GM12892 (cell line): ENCODE data around the gene CCL21.

Experiments used
- POLR2A ChIP-seq: IDR thresholded peaks from 2 replicates; pipeline ENCODE4 v1.6.1; 2011; ENCODE audit warnings: low read depth, low read length, control low read depth
- POLR2AphosphoS5 ChIP-seq: IDR thresholded peaks from 2 replicates; pipeline ENCODE4 v1.6.1; 2011; ENCODE audit warnings: low read depth, low read length, control low read depth
- TAF1 ChIP-seq: IDR thresholded peaks from 2 replicates; pipeline ENCODE4 v1.6.1; 2011; ENCODE audit warnings: low read depth, mild to moderate bottlenecking, control low read depth, low read length, borderline replicate concordance

DNA sequence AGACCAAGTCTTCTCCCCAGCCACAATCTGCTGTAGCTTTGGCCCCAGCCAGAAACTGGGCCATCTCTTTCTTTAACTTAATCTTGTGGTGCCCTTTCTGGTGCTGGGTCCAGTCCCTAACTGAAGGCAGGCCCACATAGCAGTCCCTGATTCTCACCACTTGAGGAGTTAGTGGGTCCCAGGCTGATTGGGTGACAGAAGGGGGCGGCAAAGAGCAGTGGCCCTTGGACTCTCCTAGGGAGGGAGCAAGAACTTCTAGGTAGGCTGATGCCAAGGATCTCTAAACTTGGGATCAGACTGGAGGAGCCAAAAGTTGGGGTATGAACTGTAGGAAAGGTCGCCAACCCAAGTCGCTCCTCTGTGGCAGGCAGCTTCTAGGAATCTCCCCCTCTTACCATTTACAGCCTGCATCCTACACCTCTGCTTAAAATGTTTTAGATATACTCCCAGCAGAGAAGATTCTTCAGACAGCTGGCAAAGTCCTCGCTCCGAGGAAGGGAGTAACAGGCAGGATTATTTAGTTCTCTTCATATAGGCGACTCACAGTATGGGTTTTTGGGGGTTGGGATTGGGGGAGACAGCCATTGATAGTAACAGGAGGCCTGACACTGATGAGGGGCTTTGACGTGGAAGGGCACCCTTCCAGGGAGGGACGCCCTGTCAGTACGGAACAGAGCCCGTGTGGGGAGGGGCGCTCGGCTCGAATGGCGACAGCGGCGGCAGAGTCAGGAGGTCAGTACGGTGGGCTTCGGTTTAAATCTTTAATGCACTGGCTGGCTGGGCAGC, 45.5 kb downstream of the CCL21 start:
- TF ChIP-seq POLR2A (no peak), TAF1 (no peak), POLR2AphosphoS5 (no peak)
